Ishikawa (cell line): ENCODE measurements around the gene WNK1.

Experiments
- CEBPB ChIP-seq: IDR thresholded peaks from 2 replicates; pipeline ENCODE4 v1.6.1; 2012
- EP300 ChIP-seq: IDR thresholded peaks from 2 replicates; pipeline ENCODE4 v1.6.1; 2012; ENCODE audit warnings: borderline replicate concordance
- RAD21 ChIP-seq: IDR thresholded peaks from 2 replicates; pipeline ENCODE4 v1.6.1; 2012; ENCODE audit warnings: low read depth
- TAF1 ChIP-seq: IDR thresholded peaks from 2 replicates; pipeline ENCODE4 v1.6.1; 2012; ENCODE audit warnings: low read depth, mild to moderate bottlenecking
- TCF12 ChIP-seq: IDR thresholded peaks from 2 replicates; pipeline ENCODE4 v1.6.1; 2012; ENCODE audit warnings: low read depth
- TEAD4 ChIP-seq: IDR thresholded peaks from 2 replicates; pipeline ENCODE4 v1.6.1; 2012
- YY1 ChIP-seq: IDR thresholded peaks from 2 replicates; pipeline ENCODE4 v1.6.1; 2012; ENCODE audit warnings: low read depth
- TF ChIP-seq, protein P1 (sequence below): IDR thresholded peaks from 2 replicates; pipeline ENCODE4 v1.6.1; 2012
- TF ChIP-seq, protein P2 (sequence below): IDR thresholded peaks from 2 replicates; pipeline ENCODE4 v1.6.1; 2012
- TF ChIP-seq, protein P3 (sequence below): IDR thresholded peaks from 2 replicates; pipeline ENCODE4 v1.6.1; 2012; ENCODE audit warnings: low read depth, mild to moderate bottlenecking

DNA sequence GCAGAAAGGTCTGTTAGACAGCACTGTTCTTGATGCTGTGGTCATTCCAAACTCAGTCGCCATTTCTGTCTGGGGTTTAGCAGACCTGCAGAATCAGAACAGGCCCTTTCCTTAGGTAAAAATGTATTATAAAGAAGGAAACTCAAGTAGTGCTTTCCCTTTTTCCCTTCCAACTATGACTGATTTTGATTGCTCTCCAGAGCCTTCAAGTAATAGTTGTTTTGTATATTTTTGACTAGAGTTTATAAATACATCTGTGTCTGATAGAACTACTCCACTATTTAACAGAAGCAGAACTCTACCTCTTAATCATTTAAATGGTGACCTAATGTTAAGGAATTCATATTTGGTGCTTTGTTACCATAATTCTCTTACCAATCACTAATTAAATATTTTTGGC, 74.0 kb downstream of the WNK1 start:
- TF ChIP-seq EP300 (no peak), TEAD4 (no peak), TAF1 (no peak), YY1 (no peak), RAD21 (no peak), CEBPB (no peak), TCF12 (no peak)
- TF ChIP-seq, protein P1, sequence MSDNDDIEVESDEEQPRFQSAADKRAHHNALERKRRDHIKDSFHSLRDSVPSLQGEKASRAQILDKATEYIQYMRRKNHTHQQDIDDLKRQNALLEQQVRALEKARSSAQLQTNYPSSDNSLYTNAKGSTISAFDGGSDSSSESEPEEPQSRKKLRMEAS: no peak
- TF ChIP-seq, protein P2, sequence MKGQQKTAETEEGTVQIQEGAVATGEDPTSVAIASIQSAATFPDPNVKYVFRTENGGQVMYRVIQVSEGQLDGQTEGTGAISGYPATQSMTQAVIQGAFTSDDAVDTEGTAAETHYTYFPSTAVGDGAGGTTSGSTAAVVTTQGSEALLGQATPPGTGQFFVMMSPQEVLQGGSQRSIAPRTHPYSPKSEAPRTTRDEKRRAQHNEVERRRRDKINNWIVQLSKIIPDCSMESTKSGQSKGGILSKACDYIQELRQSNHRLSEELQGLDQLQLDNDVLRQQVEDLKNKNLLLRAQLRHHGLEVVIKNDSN: no peak
- TF ChIP-seq, protein P3, sequence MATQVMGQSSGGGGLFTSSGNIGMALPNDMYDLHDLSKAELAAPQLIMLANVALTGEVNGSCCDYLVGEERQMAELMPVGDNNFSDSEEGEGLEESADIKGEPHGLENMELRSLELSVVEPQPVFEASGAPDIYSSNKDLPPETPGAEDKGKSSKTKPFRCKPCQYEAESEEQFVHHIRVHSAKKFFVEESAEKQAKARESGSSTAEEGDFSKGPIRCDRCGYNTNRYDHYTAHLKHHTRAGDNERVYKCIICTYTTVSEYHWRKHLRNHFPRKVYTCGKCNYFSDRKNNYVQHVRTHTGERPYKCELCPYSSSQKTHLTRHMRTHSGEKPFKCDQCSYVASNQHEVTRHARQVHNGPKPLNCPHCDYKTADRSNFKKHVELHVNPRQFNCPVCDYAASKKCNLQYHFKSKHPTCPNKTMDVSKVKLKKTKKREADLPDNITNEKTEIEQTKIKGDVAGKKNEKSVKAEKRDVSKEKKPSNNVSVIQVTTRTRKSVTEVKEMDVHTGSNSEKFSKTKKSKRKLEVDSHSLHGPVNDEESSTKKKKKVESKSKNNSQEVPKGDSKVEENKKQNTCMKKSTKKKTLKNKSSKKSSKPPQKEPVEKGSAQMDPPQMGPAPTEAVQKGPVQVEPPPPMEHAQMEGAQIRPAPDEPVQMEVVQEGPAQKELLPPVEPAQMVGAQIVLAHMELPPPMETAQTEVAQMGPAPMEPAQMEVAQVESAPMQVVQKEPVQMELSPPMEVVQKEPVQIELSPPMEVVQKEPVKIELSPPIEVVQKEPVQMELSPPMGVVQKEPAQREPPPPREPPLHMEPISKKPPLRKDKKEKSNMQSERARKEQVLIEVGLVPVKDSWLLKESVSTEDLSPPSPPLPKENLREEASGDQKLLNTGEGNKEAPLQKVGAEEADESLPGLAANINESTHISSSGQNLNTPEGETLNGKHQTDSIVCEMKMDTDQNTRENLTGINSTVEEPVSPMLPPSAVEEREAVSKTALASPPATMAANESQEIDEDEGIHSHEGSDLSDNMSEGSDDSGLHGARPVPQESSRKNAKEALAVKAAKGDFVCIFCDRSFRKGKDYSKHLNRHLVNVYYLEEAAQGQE: no peak
